HepG2 (cell line): ENCODE results near the gene ARHGEF6. TPM values are rescaled to one million over a fixed set of nuclear protein-coding genes. Genes with fewer than 3 reads are reported as not detected.

ENCODE experiments used
- ATAC-seq: fragments of 200-7000 bp; cut with Tn5 transposase; 3 replicates; pipeline ENCODE4 v1.9.1; 2020; ENCODE audit warnings: mild to moderate bottlenecking, moderate library complexity
- BruUV-seq: library from RNA; stranded (reverse); fragments of 400-500 nt; replicated peaks from 2 replicates; lab custom pipeline; 2021; lab: Mats Ljungman, UMichigan
- CTCF ChIA-PET: fragments of 300-600 bp; formaldehyde crosslinking; extraction: SDS; loops from one replicate; lab custom pipeline; 2021; ENCODE audit warnings: low total read pairs, inconsistent platforms, low intra/inter-chr PET ratio; lab: Yijun Ruan, JAX
- POLR2A ChIA-PET: fragments of 350-600 bp; sonication (Branson Sonifier 250); formaldehyde crosslinking; loops from one replicate; lab custom pipeline; 2020; ENCODE audit warnings: antibody characterized with exemption, inconsistent platforms; lab: Yijun Ruan, JAX
- DNase-seq: peaks from one replicate; pipeline ENCODE4 v3.0.0-alpha.2; 2015; ENCODE audit warnings: low spot score
- FAIRE-seq: peaks from 3 replicates; lab custom pipeline; 2011; peaks lifted over from hg19 to GRCh38; lab: Jason Lieb, UNC
- H2AFZ ChIP-seq: one replicate; pipeline ENCODE4 v1.6.1; 2011; ENCODE audit warnings: low read length, inconsistent platforms
- H3K27ac ChIP-seq: fragments of 300-600 bp; 3 replicates; pipeline ENCODE4 v1.8.0; 2011; ENCODE audit warnings: mixed run types, mild to moderate bottlenecking, mixed read lengths, low read length, inconsistent platforms; ENCODE audit not compliant: insufficient read depth; ENCODE audit errors: extremely low read length
- H3K27me3 ChIP-seq, 2 experiments: fragments of 200-600 bp in 1 of 2; 2 replicates in 1 of 2; 3 replicates in 1 of 2; pipeline versions ENCODE4 v1.6.0 to v1.8.0; 2011; ENCODE audit warnings: low read length in 2 of 2, mild to moderate bottlenecking in 2 of 2, moderate library complexity in 2 of 2, inconsistent platforms in 1 of 2; ENCODE audit not compliant: insufficient read depth in 2 of 2, control insufficient read depth in 1 of 2
- H3K36me3 ChIP-seq, 2 experiments: fragments of 200-600 bp in 1 of 2; replicated peaks in 1 of 2; 2 replicates in 1 of 2; 3 replicates in 1 of 2; pipeline versions ENCODE4 v1.5.1 to v1.8.0; 2011; ENCODE audit warnings: low read length in 2 of 2, inconsistent platforms in 1 of 2; ENCODE audit not compliant: insufficient read depth in 2 of 2, control insufficient read depth in 1 of 2
- H3K4me1 ChIP-seq: 2 replicates; pipeline ENCODE4 v1.5.1; 2012; ENCODE audit warnings: low read length, inconsistent platforms; ENCODE audit not compliant: insufficient read depth
- H3K4me2 ChIP-seq: 2 replicates; pipeline ENCODE4 v1.6.0; 2011; ENCODE audit warnings: low read depth, low read length, inconsistent platforms
- H3K4me3 ChIP-seq, 3 experiments: fragments of 200-600 bp in 1 of 3; sonication (generic), shearing (Covaris generic) in 1 of 3; replicated peaks in 1 of 3; 2 replicates each; pipeline ENCODE4 v1.5.1; 2011 to 2016; ENCODE audit warnings: low read length in 3 of 3, inconsistent platforms in 2 of 3, low read depth in 2 of 3, mild to moderate bottlenecking in 2 of 3, control low read depth in 1 of 3, mixed read lengths in 1 of 3; ENCODE audit not compliant: insufficient read depth in 1 of 3
- H3K79me2 ChIP-seq: one replicate; pipeline ENCODE4 v1.6.1; 2011; ENCODE audit warnings: low read length, inconsistent platforms; ENCODE audit not compliant: insufficient read depth
- H3K9ac ChIP-seq: 2 replicates; pipeline ENCODE4 v1.6.0; 2011; ENCODE audit warnings: mild to moderate bottlenecking, low read depth, low read length, inconsistent platforms; ENCODE audit not compliant: insufficient read depth
- H3K9me3 ChIP-seq: 2 replicates; pipeline ENCODE4 v1.5.1; 2012; ENCODE audit warnings: mild to moderate bottlenecking, low read length
- H4K20me1 ChIP-seq: 2 replicates; pipeline ENCODE4 v1.6.0; 2011; ENCODE audit warnings: inconsistent platforms, mild to moderate bottlenecking, low read length, moderate library complexity; ENCODE audit not compliant: insufficient read depth
- HMGXB4 ChIP-seq, 2 experiments: sonication (generic) in 1 of 2; formaldehyde crosslinking in 1 of 2; IDR thresholded peaks; 2 replicates each; pipeline versions ENCODE4 v1.4.0 to v1.6.1; 2018 to 2020; ENCODE audit warnings: missing genetic modification reagents in 2 of 2, borderline replicate concordance in 1 of 2, low read depth in 1 of 2, mild to moderate bottlenecking in 1 of 2, missing biosample characterization in 1 of 2
- MLLT10 ChIP-seq: sonication (generic); formaldehyde crosslinking; IDR thresholded peaks from 2 replicates; pipeline ENCODE4 v1.4.0; 2020; ENCODE audit warnings: missing genetic modification reagents
- NFYB ChIP-seq: sonication (generic); formaldehyde crosslinking; IDR thresholded peaks from 2 replicates; pipeline ENCODE4 v1.4.0; 2020; ENCODE audit warnings: missing genetic modification reagents
- PCBP1 ChIP-seq: fragments of 200-400 bp; formaldehyde crosslinking; IDR thresholded peaks from 2 replicates; pipeline ENCODE4 v1.6.1; 2017; ENCODE audit warnings: mild to moderate bottlenecking, low read depth, low read length, borderline replicate concordance
- RBFOX2 ChIP-seq: fragments of 200-400 bp; formaldehyde crosslinking; IDR thresholded peaks from 2 replicates; pipeline ENCODE4 v1.6.1; 2017; ENCODE audit warnings: low read depth, mild to moderate bottlenecking, low read length
- SATB2 ChIP-seq: sonication (generic); formaldehyde crosslinking; IDR thresholded peaks from 2 replicates; pipeline ENCODE4 v1.5.0; 2020; ENCODE audit warnings: missing genetic modification reagents
- SRY ChIP-seq: sonication (generic); formaldehyde crosslinking; IDR thresholded peaks from 2 replicates; pipeline ENCODE4 v1.8.0; 2022; ENCODE audit warnings: mild to moderate bottlenecking, missing genetic modification reagents
- TCF12 ChIP-seq, 2 experiments: fragments of 450-650 bp in 1 of 2; sonication (generic) in 1 of 2; formaldehyde crosslinking in 1 of 2; IDR thresholded peaks; 2 replicates each; pipeline versions ENCODE4 v1.6.1 to v1.8.0; 2017 to 2022; ENCODE audit warnings: antibody characterized with exemption in 1 of 2, mild to moderate bottlenecking in 1 of 2, missing genetic modification reagents in 1 of 2, moderate library complexity in 1 of 2
- U2AF1 ChIP-seq: fragments of 200-400 bp; formaldehyde crosslinking; optimal IDR thresholded peaks from 2 replicates; pipeline ENCODE3; 2017; ENCODE audit warnings: mild to moderate bottlenecking, low read depth, low read length
- ZFP37 ChIP-seq: sonication (generic); formaldehyde crosslinking; IDR thresholded peaks from 2 replicates; pipeline ENCODE4 v1.4.0; 2020; ENCODE audit warnings: missing genetic modification reagents, borderline replicate concordance
- ZNF124 ChIP-seq: sonication (generic); formaldehyde crosslinking; IDR thresholded peaks from 2 replicates; pipeline ENCODE4 v1.4.0; 2020; ENCODE audit warnings: missing genetic modification reagents
- ZNF331 ChIP-seq: sonication (generic); formaldehyde crosslinking; IDR thresholded peaks from 2 replicates; pipeline ENCODE4 v1.4.0; 2020; ENCODE audit warnings: missing genetic modification reagents
- ZNF883 ChIP-seq: sonication (generic); formaldehyde crosslinking; IDR thresholded peaks from 2 replicates; pipeline ENCODE4 v1.5.1; 2020; ENCODE audit warnings: mild to moderate bottlenecking, missing genetic modification reagents; ENCODE audit errors: not compliant biosample characterization
- ZSCAN25 ChIP-seq: sonication (generic); formaldehyde crosslinking; IDR thresholded peaks from 2 replicates; pipeline ENCODE4 v1.8.0; 2022; ENCODE audit warnings: mild to moderate bottlenecking, missing genetic modification reagents
- WGBS: methylation state at CpG from one replicate; pipeline ENCODE4 v1.1.6; 2017; ENCODE audit warnings: low lambda C conversion rate; 5-methylcytosine and 5-hydroxymethylcytosine counted together
- in situ Hi-C: cut with HindIII; loops from 2 replicates; pipeline ENCODE4 v1.10.0; 2017; ENCODE audit warnings: low pct_unique_long_range_greater_than_20kb; ENCODE audit not compliant: extremely low pct_ligation_motif_present
- intact Hi-C: fragments of 100-400 bp; cut with micrococcal nuclease; formaldehyde crosslinking; loops from one replicate; pipeline ENCODE4 v1.10.0; 2022; ENCODE audit not compliant: unreplicated experiment
- polyA plus RNA-seq, 8 experiments: library from polyadenylated mRNA; depleted of rRNA in 3 of 8; stranded (reverse) in 7 of 8; unstranded in 1 of 8; fragments of >200 nt; fragmentation: Illumina TruSeq in 4 of 8; extraction: Trizol in 4 of 8; gene quantifications; 2 replicates each; pipeline versions ENCODE4 v1.2.1 to v1.2.3, GENCODE V29; 2011 to 2016; ENCODE audit warnings: low read depth in 4 of 8, missing spikeins in 1 of 8, mixed read lengths in 1 of 8; ENCODE audit not compliant: insufficient read depth in 1 of 8
- total RNA-seq, 5 experiments: library from RNA; depleted of rRNA; stranded (reverse); fragments of >200 nt; fragmentation: Illumina TruSeq; extraction: Trizol; gene quantifications; 2 replicates each; pipeline ENCODE4 v1.2.3, GENCODE V29; 2016; ENCODE audit warnings: low read depth in 1 of 5
- TF ChIP-seq, protein P1 (sequence below): sonication (generic); formaldehyde crosslinking; IDR thresholded peaks from 2 replicates; pipeline ENCODE4 v1.8.1; 2023; ENCODE audit warnings: mild to moderate bottlenecking, missing genetic modification reagents
- TF ChIP-seq, protein P2 (sequence below): sonication (generic); formaldehyde crosslinking; IDR thresholded peaks from 2 replicates; pipeline ENCODE4 v1.5.1; 2020; ENCODE audit warnings: missing genetic modification reagents, mild to moderate bottlenecking, borderline replicate concordance
- TF ChIP-seq, protein P3 (sequence below): sonication (generic); formaldehyde crosslinking; IDR thresholded peaks from 2 replicates; pipeline ENCODE4 v1.5.0; 2020; ENCODE audit warnings: mild to moderate bottlenecking, missing genetic modification reagents
- TF ChIP-seq, protein P4 (sequence below): fragments of 450-650 bp; IDR thresholded peaks from 2 replicates; pipeline ENCODE4 v1.6.1; 2016

Gene ARHGEF6
- total and polyA plus RNA-seq, 2 of the 13 experiments (the other 11 are each of a cell fraction or from before 2014, with no cell fraction given): 0.03 TPM; not detected in 1

- Histone ChIP-seq H3K36me3 (no peaks in the 10 kb centered on the region), H3K27me3 (no peaks in the 10 kb centered on the region), H2AFZ (no peak overlapping the region), H3K4me3 (no peak overlapping the region), H3K4me2 (no peak overlapping the region), H3K27ac (no peak overlapping the region), H3K79me2 (no peaks in the 10 kb centered on the region), H3K4me1 (no peaks in the 10 kb centered on the region), H4K20me1 (no peaks in the 10 kb centered on the region), H3K9ac (no peak overlapping the region), H3K9me3 (no peaks in the 10 kb centered on the region)
- in situ Hi-C loops: no loop called here
- BruUV-seq: no TSS peak
- WGBS: 0% methylated on average over 3 of the region's 3 CpGs
- no peak for DNase-seq
- intact Hi-C loops: no loop called here
- no peak for ATAC-seq
- ChIA-PET POLR2A (no interaction called here), CTCF (no interaction called here)
- FAIRE-seq: no peak
- TF ChIP-seq SRY (no peak), ZNF331 (CRISPR knock-in tag) (no peak), ZNF124 (no peak), HMGXB4 (CRISPR knock-in tag; IDR thresholded peaks at IDR 0.05; ENCODE audit: borderline replicate concordance in 1 of 2, low read depth in 1 of 2) (no peak), PCBP1 (no peak), U2AF1 (no peak), SATB2 (CRISPR knock-in tag) (no peak), RBFOX2 (no peak), ZNF883 (CRISPR knock-in tag) (no peak), ZSCAN25 (CRISPR knock-in tag) (no peak), TCF12 (IDR thresholded peaks at IDR 0.05) (no peak), TCF12 (CRISPR knock-in tag; IDR thresholded peaks at IDR 0.05) (no peak), NFYB (CRISPR knock-in tag) (no peak), ZFP37 (CRISPR knock-in tag) (no peak), MLLT10 (no peak)
- TF ChIP-seq, protein P1, sequence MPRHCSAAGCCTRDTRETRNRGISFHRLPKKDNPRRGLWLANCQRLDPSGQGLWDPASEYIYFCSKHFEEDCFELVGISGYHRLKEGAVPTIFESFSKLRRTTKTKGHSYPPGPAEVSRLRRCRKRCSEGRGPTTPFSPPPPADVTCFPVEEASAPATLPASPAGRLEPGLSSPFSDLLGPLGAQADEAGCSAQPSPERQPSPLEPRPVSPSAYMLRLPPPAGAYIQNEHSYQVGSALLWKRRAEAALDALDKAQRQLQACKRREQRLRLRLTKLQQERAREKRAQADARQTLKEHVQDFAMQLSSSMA (CRISPR knock-in tag): no peak
- TF ChIP-seq, protein P2, sequence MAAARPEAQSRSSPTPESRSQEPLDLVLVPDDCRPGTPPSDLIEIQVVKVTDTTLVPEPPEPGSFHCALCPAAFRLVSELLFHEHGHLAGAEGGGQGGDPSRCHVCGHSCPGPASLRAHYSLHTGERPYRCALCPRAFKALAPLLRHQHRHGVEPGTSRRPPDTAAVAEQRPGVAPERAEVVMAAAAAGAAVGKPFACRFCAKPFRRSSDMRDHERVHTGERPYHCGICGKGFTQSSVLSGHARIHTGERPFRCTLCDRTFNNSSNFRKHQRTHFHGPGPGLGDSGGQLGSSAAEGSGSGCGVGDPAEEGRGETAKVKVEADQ (CRISPR knock-in tag): no peak
- TF ChIP-seq, protein P3, sequence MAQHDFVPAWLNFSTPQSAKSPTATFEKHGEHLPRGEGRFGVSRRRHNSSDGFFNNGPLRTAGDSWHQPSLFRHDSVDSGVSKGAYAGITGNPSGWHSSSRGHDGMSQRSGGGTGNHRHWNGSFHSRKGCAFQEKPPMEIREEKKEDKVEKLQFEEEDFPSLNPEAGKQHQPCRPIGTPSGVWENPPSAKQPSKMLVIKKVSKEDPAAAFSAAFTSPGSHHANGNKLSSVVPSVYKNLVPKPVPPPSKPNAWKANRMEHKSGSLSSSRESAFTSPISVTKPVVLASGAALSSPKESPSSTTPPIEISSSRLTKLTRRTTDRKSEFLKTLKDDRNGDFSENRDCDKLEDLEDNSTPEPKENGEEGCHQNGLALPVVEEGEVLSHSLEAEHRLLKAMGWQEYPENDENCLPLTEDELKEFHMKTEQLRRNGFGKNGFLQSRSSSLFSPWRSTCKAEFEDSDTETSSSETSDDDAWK (CRISPR knock-in tag): no peak
- TF ChIP-seq, protein P4, sequence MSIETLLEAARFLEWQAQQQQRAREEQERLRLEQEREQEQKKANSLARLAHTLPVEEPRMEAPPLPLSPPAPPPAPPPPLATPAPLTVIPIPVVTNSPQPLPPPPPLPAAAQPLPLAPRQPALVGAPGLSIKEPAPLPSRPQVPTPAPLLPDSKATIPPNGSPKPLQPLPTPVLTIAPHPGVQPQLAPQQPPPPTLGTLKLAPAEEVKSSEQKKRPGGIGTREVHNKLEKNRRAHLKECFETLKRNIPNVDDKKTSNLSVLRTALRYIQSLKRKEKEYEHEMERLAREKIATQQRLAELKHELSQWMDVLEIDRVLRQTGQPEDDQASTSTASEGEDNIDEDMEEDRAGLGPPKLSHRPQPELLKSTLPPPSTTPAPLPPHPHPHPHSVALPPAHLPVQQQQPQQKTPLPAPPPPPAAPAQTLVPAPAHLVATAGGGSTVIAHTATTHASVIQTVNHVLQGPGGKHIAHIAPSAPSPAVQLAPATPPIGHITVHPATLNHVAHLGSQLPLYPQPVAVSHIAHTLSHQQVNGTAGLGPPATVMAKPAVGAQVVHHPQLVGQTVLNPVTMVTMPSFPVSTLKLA: no peak
Observed at GRCh38 chrX:136636121-136636520, 144.6 kb downstream of the ARHGEF6 start.
